Activated CD4-positive, alpha-beta T cell treated with anti-CD3 and anti-CD28 coated beads, Interleukin-2, Interleukin-6, amounts not matched to agents 100 ng/mL and 50 ng/mL, durations not matched to agents 16 hours and 8 hours (primary cell): Measurements from ENCODE around the gene JPH3.

Experiments used
- DNase-seq: peaks from one replicate; pipeline ENCODE4 v3.0.0-alpha.2; 2020

JPH3 gene

DNA sequence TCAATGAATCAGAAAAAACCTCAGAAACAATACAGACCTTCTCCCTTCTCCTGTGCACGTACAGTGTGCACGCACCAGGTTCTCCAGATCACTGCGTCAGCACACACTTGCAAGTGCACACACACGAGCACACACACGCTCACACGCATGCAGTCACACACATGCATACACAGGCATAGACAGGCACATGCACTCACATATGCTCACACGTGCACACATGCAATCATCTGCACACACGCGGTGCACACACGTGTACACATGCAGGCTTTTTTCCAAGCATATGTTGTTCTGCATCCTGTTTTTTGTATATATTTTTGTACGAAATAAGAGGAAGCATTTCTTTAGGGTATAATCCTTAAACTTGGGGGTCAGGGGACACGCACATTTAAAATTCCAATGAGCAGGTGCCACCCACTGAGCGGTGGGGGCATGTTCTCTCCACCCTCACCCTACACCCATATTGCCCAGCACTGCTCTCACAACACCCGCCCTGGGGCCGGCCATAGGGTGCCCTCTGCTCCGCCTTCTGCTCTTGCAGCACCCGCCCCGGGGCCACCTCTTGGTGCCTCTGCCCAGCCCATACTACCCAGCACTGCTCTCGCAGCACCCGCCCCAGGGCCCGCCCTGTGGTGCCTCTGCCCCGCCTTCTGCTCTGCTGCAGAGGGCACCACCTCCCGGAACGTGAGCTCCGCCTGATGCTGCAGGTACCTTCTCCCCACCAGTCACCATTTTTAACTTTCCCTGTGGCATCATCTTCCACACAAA, 142.6 kb downstream of the JPH3 start:
- no peak for DNase-seq

DNA sequence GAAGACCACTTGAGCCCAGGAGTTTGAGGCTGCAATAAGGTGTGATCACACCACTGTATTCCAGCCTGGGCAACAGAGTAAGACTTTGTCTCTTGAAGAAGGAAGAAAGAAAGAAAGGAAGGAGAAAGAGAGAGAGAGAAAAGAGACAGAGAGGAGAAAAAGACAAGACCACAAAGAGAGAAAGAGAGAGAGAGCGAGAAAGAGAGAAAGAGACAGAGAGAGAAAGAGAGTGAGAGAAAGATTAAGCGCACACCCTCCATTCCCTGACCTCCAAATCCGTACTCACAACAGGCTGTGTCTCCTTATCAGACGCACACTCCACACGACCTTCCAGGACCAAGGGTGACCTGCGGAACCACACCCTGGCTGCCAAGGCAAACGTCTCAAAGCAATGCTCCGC, 143.9 kb downstream of the JPH3 start:
- DNase-seq: no peak
